Endothelial cell of umbilical vein (primary cell): ENCODE data around the gene SLC17A9. TPM values are rescaled to one million over a fixed set of nuclear protein-coding genes. Genes with fewer than 3 reads are reported as not detected.

ENCODE experiments used
- BruUV-seq: library from RNA; stranded (reverse); fragments of 400-500 nt; replicated peaks from 2 replicates; lab custom pipeline; 2021; lab: Mats Ljungman, UMichigan
- CTCF ChIA-PET: fragments of 300-600, 350-600 bp; sonication (Branson Sonifier 250); formaldehyde crosslinking; loops from one replicate; lab custom pipeline; 2021; ENCODE audit warnings: antibody characterized with exemption, inconsistent platforms; lab: Charles Lee
- POLR2A ChIA-PET: fragments of 300-600, 350-600 bp; sonication (Branson Sonifier 250); formaldehyde crosslinking; loops from one replicate; lab custom pipeline; 2021; ENCODE audit warnings: antibody characterized with exemption, inconsistent platforms; lab: Charles Lee
- DNase-seq: peaks from one replicate; pipeline ENCODE4 v3.0.0-alpha.2; 2011; ENCODE audit warnings: low read depth, low spot score
- FAIRE-seq: peaks from 2 replicates; lab custom pipeline; 2011; peaks lifted over from hg19 to GRCh38; lab: Jason Lieb, UNC
- H2AFZ ChIP-seq: 2 replicates; pipeline ENCODE4 v1.6.0; 2012; ENCODE audit warnings: low read depth, low read length, control low read depth, inconsistent platforms
- H3K27ac ChIP-seq: 2 replicates; pipeline ENCODE4 v1.5.1; 2011; ENCODE audit warnings: low read depth, mild to moderate bottlenecking, control low read depth, low read length, moderate library complexity; ENCODE audit not compliant: insufficient read depth
- H3K27me3 ChIP-seq, 2 experiments: 2 replicates each; pipeline versions ENCODE4 v1.6.0 to v1.6.1; 2011; ENCODE audit warnings: low read length in 2 of 2, mixed read lengths in 1 of 2; ENCODE audit not compliant: control insufficient read depth in 2 of 2, insufficient read depth in 2 of 2
- H3K36me3 ChIP-seq, 2 experiments: 2 replicates in 1 of 2; 3 replicates in 1 of 2; pipeline ENCODE4 v1.5.1; 2011; ENCODE audit warnings: low read length in 2 of 2, mild to moderate bottlenecking in 1 of 2, moderate library complexity in 1 of 2; ENCODE audit not compliant: control insufficient read depth in 2 of 2, insufficient read depth in 2 of 2; ENCODE audit errors: extremely low read depth in 1 of 2
- H3K4me1 ChIP-seq: 3 replicates; pipeline ENCODE4 v1.5.1; 2011; ENCODE audit warnings: mild to moderate bottlenecking, low read length; ENCODE audit not compliant: control insufficient read depth, insufficient read depth; ENCODE audit errors: extremely low read depth
- H3K4me2 ChIP-seq: 2 replicates; pipeline ENCODE4 v1.6.1; 2011; ENCODE audit warnings: low read length, control low read depth, mixed read lengths; ENCODE audit not compliant: insufficient read depth
- H3K4me3 ChIP-seq, 3 experiments: fragments of 200-600 bp in 1 of 3; sonication (generic), shearing (Covaris generic) in 1 of 3; replicated peaks in 1 of 3; 2 replicates each; pipeline ENCODE4 v1.5.1; 2011 to 2016; ENCODE audit warnings: control low read depth in 3 of 3, low read length in 3 of 3, mild to moderate bottlenecking in 2 of 3, inconsistent platforms in 1 of 3, low read depth in 1 of 3, moderate library complexity in 1 of 3; ENCODE audit not compliant: insufficient read depth in 1 of 3
- H3K79me2 ChIP-seq: 2 replicates; pipeline ENCODE4 v1.6.0; 2012; ENCODE audit warnings: low read length, inconsistent platforms; ENCODE audit not compliant: control insufficient read depth, insufficient read depth
- H3K9ac ChIP-seq: replicated peaks from 2 replicates; pipeline ENCODE3; 2011; ENCODE audit warnings: low read length, control low read depth; ENCODE audit not compliant: insufficient read depth; ENCODE audit errors: extremely low read depth
- H3K9me1 ChIP-seq: replicated peaks from 3 replicates; pipeline ENCODE4 v1.6.0; 2011; ENCODE audit warnings: mild to moderate bottlenecking, low read length; ENCODE audit not compliant: control insufficient read depth, insufficient read depth; ENCODE audit errors: extremely low read depth
- H3K9me3 ChIP-seq: replicated peaks from 2 replicates; pipeline ENCODE4 v1.5.1; 2012; ENCODE audit warnings: low read length, inconsistent platforms; ENCODE audit not compliant: control insufficient read depth, insufficient read depth
- H4K20me1 ChIP-seq: replicated peaks from 2 replicates; pipeline ENCODE3; 2011; ENCODE audit warnings: mild to moderate bottlenecking, low read length; ENCODE audit not compliant: control insufficient read depth, insufficient read depth; ENCODE audit errors: extremely low read depth
- EZH2 ChIP-seq: IDR thresholded peaks from 2 replicates; pipeline ENCODE4 v1.6.1; 2012; ENCODE audit warnings: borderline replicate concordance, low read depth, mild to moderate bottlenecking, moderate library complexity, low read length, inconsistent platforms; ENCODE audit not compliant: severe bottlenecking
- FOS ChIP-seq: IDR thresholded peaks from 2 replicates; pipeline ENCODE4 v1.6.1; 2011; ENCODE audit warnings: mild to moderate bottlenecking, low read length, moderate library complexity, borderline replicate concordance; ENCODE audit not compliant: insufficient read depth
- GATA2 ChIP-seq: IDR thresholded peaks from 2 replicates; pipeline ENCODE4 v1.7.0; 2011; ENCODE audit warnings: low read depth, mild to moderate bottlenecking, moderate library complexity, mixed read lengths, low read length; ENCODE audit not compliant: insufficient read length, insufficient read depth
- JUN ChIP-seq: IDR thresholded peaks from 2 replicates; pipeline ENCODE4 v1.6.1; 2011; ENCODE audit warnings: borderline replicate concordance, low read depth; ENCODE audit not compliant: insufficient read length, insufficient read depth
- MYC ChIP-seq: IDR thresholded peaks from one replicate; pipeline ENCODE4 v1.6.1; 2011; ENCODE audit warnings: mild to moderate bottlenecking, low read depth, low read length
- POLR2A ChIP-seq: IDR thresholded peaks from 2 replicates; pipeline ENCODE4 v1.6.1; 2012; ENCODE audit warnings: low read depth, mild to moderate bottlenecking, control low read depth, low read length
- POLR2AphosphoS5 ChIP-seq: IDR thresholded peaks from 2 replicates; pipeline ENCODE4 v1.6.1; 2012; ENCODE audit warnings: low read depth, mild to moderate bottlenecking, control low read depth, low read length, moderate library complexity; ENCODE audit not compliant: insufficient read depth
- dilution Hi-C: fragments of 300-500 bp; cut with MboI; formaldehyde crosslinking; loops from one replicate; pipeline ENCODE4 v1.15.0; 2019; ENCODE audit warnings: low sequenced_read_pairs; ENCODE audit not compliant: extremely low pct_ligation_motif_present
- intact Hi-C: fragments of 100-400 bp; cut with micrococcal nuclease; formaldehyde crosslinking; loops from one replicate; pipeline ENCODE4 v1.10.0; 2022
- polyA plus RNA-seq, 4 experiments: library from polyadenylated mRNA; depleted of rRNA in 3 of 4; stranded (reverse) in 3 of 4; unstranded in 1 of 4; fragments of >200 nt; gene quantifications; 2 replicates each; pipeline versions ENCODE4 v1.2.1 to v1.2.3, GENCODE V29; 2011 to 2012; ENCODE audit warnings: missing spikeins in 1 of 4
- total RNA-seq: library from RNA; stranded (reverse); gene quantifications from 2 replicates; pipeline ENCODE4 v1.2.3, GENCODE V29; 2021
- TF ChIP-seq, protein P1 (sequence below): IDR thresholded peaks from 2 replicates; pipeline ENCODE4 v1.6.1; 2011; ENCODE audit not compliant: insufficient read depth, insufficient read length
- TF ChIP-seq, protein P2 (sequence below), 2 donors: IDR thresholded peaks; 1 replicate in 1 of 2; 2 replicates in 1 of 2; pipeline ENCODE4 v1.5.1; 2011; ENCODE audit warnings: low read length in 2 of 2, mild to moderate bottlenecking in 2 of 2, moderate library complexity in 2 of 2, control low read depth in 1 of 2, inconsistent platforms in 1 of 2, low read depth in 1 of 2; ENCODE audit not compliant: insufficient read depth in 1 of 2; ENCODE audit errors: extremely low read depth in 1 of 2

Gene SLC17A9
- total and polyA plus RNA-seq, 2 donors (not counting 3 experiments of a cell fraction or from before 2014, with no cell fraction given): 38.2 to 44.5 TPM

GRCh38 chr20:62908971-62909791 lies 43.3 kb upstream of the SLC17A9 start:
- H3K4me3 ChIP-seq: no peak overlapping the region
- dilution Hi-C loops: no loop called here
- H3K36me3 ChIP-seq: peaks cover 42 to 60% of the 10 kb centered on the region in 2 experiments
- no peaks in the 10 kb centered on the region for H3K27me3 ChIP-seq
- H3K9me1 ChIP-seq: no peaks in the 10 kb centered on the region
- H2AFZ ChIP-seq: no peak overlapping the region
- intact Hi-C loops: no loop called here
- H3K79me2 ChIP-seq: peaks cover 66% of the 10 kb centered on the region
- DNase-seq (no peak), FAIRE-seq (no peak)
- H3K9ac ChIP-seq: no peak overlapping the region
- no peaks in the 10 kb centered on the region for H4K20me1 ChIP-seq
- no peak overlapping the region for H3K27ac ChIP-seq
- no TSS peak for BruUV-seq
- H3K4me2 ChIP-seq: no peak overlapping the region
- no peaks in the 10 kb centered on the region for H3K9me3 ChIP-seq
- POLR2A ChIA-PET: no interaction called here
- H3K4me1 ChIP-seq: no peaks in the 10 kb centered on the region
- CTCF ChIA-PET: interaction anchor here (0.9 to 1.0 kb wide), 2 partner anchors 9 to 11 kb away, joined by 3 read pairs; no protein-coding TSS in a partner anchor
- TF ChIP-seq MYC: no peak
- TF ChIP-seq, protein P1, sequence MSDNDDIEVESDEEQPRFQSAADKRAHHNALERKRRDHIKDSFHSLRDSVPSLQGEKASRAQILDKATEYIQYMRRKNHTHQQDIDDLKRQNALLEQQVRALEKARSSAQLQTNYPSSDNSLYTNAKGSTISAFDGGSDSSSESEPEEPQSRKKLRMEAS: no peak
- TF ChIP-seq JUN: no peak
- TF ChIP-seq EZH2: no peak
- TF ChIP-seq FOS: no peak
- TF ChIP-seq GATA2: no peak
- TF ChIP-seq POLR2A: no peak
- TF ChIP-seq POLR2AphosphoS5: no peak
- TF ChIP-seq, protein P2, sequence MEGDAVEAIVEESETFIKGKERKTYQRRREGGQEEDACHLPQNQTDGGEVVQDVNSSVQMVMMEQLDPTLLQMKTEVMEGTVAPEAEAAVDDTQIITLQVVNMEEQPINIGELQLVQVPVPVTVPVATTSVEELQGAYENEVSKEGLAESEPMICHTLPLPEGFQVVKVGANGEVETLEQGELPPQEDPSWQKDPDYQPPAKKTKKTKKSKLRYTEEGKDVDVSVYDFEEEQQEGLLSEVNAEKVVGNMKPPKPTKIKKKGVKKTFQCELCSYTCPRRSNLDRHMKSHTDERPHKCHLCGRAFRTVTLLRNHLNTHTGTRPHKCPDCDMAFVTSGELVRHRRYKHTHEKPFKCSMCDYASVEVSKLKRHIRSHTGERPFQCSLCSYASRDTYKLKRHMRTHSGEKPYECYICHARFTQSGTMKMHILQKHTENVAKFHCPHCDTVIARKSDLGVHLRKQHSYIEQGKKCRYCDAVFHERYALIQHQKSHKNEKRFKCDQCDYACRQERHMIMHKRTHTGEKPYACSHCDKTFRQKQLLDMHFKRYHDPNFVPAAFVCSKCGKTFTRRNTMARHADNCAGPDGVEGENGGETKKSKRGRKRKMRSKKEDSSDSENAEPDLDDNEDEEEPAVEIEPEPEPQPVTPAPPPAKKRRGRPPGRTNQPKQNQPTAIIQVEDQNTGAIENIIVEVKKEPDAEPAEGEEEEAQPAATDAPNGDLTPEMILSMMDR (IDR thresholded peaks at IDR 0.05; ENCODE audit: extremely low read depth in 1 of 2, insufficient read depth in 1 of 2, low read depth in 1 of 2, low read length in 2 of 2): no peak
